Activated naive CD4-positive, alpha-beta T cell treated with anti-CD3 and anti-CD28 coated beads, Interleukin-2, amount 50 U/mL, for 16 hours (primary cell): ENCODE measurements around the gene CPSF3.

Experiments used
- DNase-seq: peaks from one replicate; pipeline ENCODE4 v3.0.0-alpha.2; 2020

The CPSF3 gene

GRCh38 chr2:9423100-9423921 is at the start of gene CPSF3, which contains the start of gene ITGB1BP1:
Gene CPSF3 (plus strand): TSS chr2:9423654. CDS start chr2:9423774, 120 bp downstream.
Gene ITGB1BP1 (minus strand): TSS chr2:9423528. CDS start chr2:9418697, 4,831 bp downstream.
- DNase-seq = peak; percentile 97

- DNase-seq = no peak
These were observed 49.3 kb upstream of the CPSF3 start for GRCh38 chr2:9374071-9374730.

GRCh38 chr2:9375857-9376428 is 47.5 kb upstream of the CPSF3 start:
- no peak for DNase-seq

- no peak for DNase-seq
These were observed 45.9 kb upstream of the CPSF3 start for GRCh38 chr2:9377461-9378097.

- no peak for DNase-seq
These were observed 44.7 kb upstream of the CPSF3 start for GRCh38 chr2:9378433-9379390.

GRCh38 chr2:9379391-9379755 is 44.1 kb upstream of the CPSF3 start:
- no peak for DNase-seq

- DNase-seq = no peak
These were observed 42.5 kb upstream of the CPSF3 start for GRCh38 chr2:9380702-9381628.

GRCh38 chr2:9382604-9383235 is 40.7 kb upstream of the CPSF3 start:
- no peak for DNase-seq

GRCh38 chr2:9384521-9384920 is 38.9 kb upstream of the CPSF3 start:
- DNase-seq = no peak

GRCh38 chr2:9385841-9386240 is 37.6 kb upstream of the CPSF3 start:
- DNase-seq = no peak

GRCh38 chr2:9388199-9388681 is 35.2 kb upstream of the CPSF3 start:
- no peak for DNase-seq

GRCh38 chr2:9388950-9389911 is 34.2 kb upstream of the CPSF3 start:
- DNase-seq = no peak

- DNase-seq = no peak
These were observed 33.2 kb upstream of the CPSF3 start for GRCh38 chr2:9390151-9390850.

GRCh38 chr2:9390991-9391390 is 32.5 kb upstream of the CPSF3 start:
- DNase-seq = no peak

GRCh38 chr2:9391961-9392720 is 31.3 kb upstream of the CPSF3 start:
- no peak for DNase-seq

GRCh38 chr2:9392898-9393765 is 30.3 kb upstream of the CPSF3 start:
- no peak for DNase-seq

GRCh38 chr2:9394816-9395215 is 28.6 kb upstream of the CPSF3 start:
- no peak for DNase-seq
